CD4-positive, alpha-beta T cell treated with Interleukin-17A for 1 hour (primary cell): ENCODE measurements around the gene RNF212.
"Not testable (repeated sequence)": the region's sequence is repeated elsewhere in the genome, so short reads cannot be mapped to it uniquely, and the experiment has no call there.

ENCODE experiments used
- DNase-seq: peaks from one replicate; pipeline ENCODE4 v3.0.0-alpha.2; 2020

RNF212 gene

GRCh38 chr4:1047106-1047975, 66.0 kb downstream of the RNF212 start:
- DNase-seq: no peak

GRCh38 chr4:1046581-1047011, 66.8 kb downstream of the RNF212 start:
- not testable (repeated sequence) for DNase-seq

GRCh38 chr4:1045595-1046201, 67.7 kb downstream of the RNF212 start:
- no peak for DNase-seq

- no peak for DNase-seq
Observed at GRCh38 chr4:1045193-1045594, 68.2 kb downstream of the RNF212 start.

GRCh38 chr4:1044469-1045192, 68.7 kb downstream of the RNF212 start:
- DNase-seq: no peak

GRCh38 chr4:1043651-1044468, 69.5 kb downstream of the RNF212 start:
- no peak for DNase-seq

GRCh38 chr4:1043162-1043561, 70.2 kb downstream of the RNF212 start:
- DNase-seq: no peak

- no peak for DNase-seq
Observed at GRCh38 chr4:1042352-1043055, 70.9 kb downstream of the RNF212 start.

- DNase-seq: no peak
Observed at GRCh38 chr4:1041936-1042330, 71.4 kb downstream of the RNF212 start.

GRCh38 chr4:1041147-1041935, 72.0 kb downstream of the RNF212 start:
- no peak for DNase-seq

GRCh38 chr4:1040344-1041146, 72.8 kb downstream of the RNF212 start:
- DNase-seq: no peak

- no peak for DNase-seq
Observed at GRCh38 chr4:1039493-1040343, 73.6 kb downstream of the RNF212 start.

- no peak for DNase-seq
Observed at GRCh38 chr4:1038948-1039492, 74.3 kb downstream of the RNF212 start.

- no peak for DNase-seq
Observed at GRCh38 chr4:1036976-1037810, 76.2 kb downstream of the RNF212 start.

- no peak for DNase-seq
Observed at GRCh38 chr4:1036095-1036494, 77.3 kb downstream of the RNF212 start.

GRCh38 chr4:1035510-1035909, 77.9 kb downstream of the RNF212 start:
- no peak for DNase-seq

- no peak for DNase-seq
Observed at GRCh38 chr4:1033840-1034551, 79.4 kb downstream of the RNF212 start.
